ENCODE results near the gene MLC1.

MLC1 gene

GRCh38 chr22:50059881-50060262, 25.4 kb downstream of the MLC1 start:
- H3K4me1 Mint-ChIP-seq (ENCODE audit: low read depth) = peaks cover 2% of the 10 kb centered on the region
- no peaks in the 10 kb centered on the region for H3K9me3 Mint-ChIP-seq (ENCODE audit: low read depth)
- peaks cover 3% of the 10 kb centered on the region for H3K27me3 Mint-ChIP-seq
- no peaks in the 10 kb centered on the region for H3K36me3 Mint-ChIP-seq
- no peak overlapping the region for H3K27ac Mint-ChIP-seq
- peak overlapping the region; percentile 27 for H3K4me3 Mint-ChIP-seq

- Mint-ChIP-seq H3K9me3 (ENCODE audit: low read depth) (no peaks in the 10 kb centered on the region), H3K27ac (no peak overlapping the region), H3K36me3 (no peaks in the 10 kb centered on the region), H3K27me3 (peaks cover 3% of the 10 kb centered on the region), H3K4me1 (ENCODE audit: low read depth) (peaks cover 2% of the 10 kb centered on the region), H3K4me3 (peak overlapping the region; percentile 27)
Observed at GRCh38 chr22:50058906-50059880, 26.0 kb downstream of the MLC1 start.

DNA sequence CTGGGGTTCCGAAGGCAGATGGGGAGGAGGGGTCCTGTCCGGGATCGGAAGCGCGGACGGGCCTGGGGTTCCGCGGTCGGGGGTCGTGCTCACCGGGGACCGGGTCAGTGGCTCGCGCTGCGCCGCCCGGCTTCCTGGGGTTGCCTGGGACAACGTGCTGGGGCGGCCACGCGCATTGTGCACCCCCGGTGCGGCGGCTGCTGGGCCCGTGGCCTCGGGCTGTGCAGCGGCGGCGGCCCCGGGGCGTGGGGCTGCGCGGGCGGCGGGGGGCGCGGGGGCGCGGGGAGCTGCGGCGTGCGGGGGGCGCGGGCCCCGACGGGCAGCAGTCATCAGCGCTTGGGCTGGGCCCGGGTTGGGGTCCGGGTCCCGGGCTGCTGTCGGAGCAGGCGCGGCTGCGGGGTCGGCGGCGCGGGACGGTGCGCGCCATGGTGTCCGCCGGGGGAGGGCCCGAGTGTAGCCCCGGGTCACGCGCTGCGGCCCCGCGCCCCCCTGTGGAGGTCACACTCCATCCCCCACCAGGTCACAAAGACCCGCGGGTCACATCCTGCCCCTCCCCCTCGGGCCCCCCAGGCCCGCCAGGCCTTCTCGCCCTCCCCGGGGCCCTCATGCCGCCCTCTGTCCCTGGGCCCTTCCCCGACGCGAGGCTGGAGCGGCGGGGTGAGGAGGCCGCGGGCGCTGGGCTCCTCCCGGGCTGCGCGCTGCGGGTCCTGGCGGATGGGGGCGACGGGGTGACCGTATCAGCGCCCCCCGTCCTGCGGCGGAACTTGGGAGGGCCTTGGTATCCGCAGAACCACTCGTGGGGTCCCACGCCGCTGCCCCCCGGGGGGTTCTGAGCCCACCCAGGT, 26.9 kb downstream of the MLC1 start, which contains the start of gene TTLL8:
TTLL8 (minus strand) TSS at position 238 of the 845 bp plus-strand sequence.
- H3K27ac Mint-ChIP-seq = no peak within 1 kb of the TSS
- H3K4me1 Mint-ChIP-seq (ENCODE audit: low read depth) = peaks cover 2% of the 10 kb centered on the region
- peak within 1 kb of the TSS; percentile 30 for H3K4me3 Mint-ChIP-seq
- peaks cover 3% of the 10 kb centered on the region for H3K27me3 Mint-ChIP-seq
- no peaks in the 10 kb centered on the region for H3K9me3 Mint-ChIP-seq (ENCODE audit: low read depth)
- H3K36me3 Mint-ChIP-seq = no peaks in the 10 kb centered on the region

DNA sequence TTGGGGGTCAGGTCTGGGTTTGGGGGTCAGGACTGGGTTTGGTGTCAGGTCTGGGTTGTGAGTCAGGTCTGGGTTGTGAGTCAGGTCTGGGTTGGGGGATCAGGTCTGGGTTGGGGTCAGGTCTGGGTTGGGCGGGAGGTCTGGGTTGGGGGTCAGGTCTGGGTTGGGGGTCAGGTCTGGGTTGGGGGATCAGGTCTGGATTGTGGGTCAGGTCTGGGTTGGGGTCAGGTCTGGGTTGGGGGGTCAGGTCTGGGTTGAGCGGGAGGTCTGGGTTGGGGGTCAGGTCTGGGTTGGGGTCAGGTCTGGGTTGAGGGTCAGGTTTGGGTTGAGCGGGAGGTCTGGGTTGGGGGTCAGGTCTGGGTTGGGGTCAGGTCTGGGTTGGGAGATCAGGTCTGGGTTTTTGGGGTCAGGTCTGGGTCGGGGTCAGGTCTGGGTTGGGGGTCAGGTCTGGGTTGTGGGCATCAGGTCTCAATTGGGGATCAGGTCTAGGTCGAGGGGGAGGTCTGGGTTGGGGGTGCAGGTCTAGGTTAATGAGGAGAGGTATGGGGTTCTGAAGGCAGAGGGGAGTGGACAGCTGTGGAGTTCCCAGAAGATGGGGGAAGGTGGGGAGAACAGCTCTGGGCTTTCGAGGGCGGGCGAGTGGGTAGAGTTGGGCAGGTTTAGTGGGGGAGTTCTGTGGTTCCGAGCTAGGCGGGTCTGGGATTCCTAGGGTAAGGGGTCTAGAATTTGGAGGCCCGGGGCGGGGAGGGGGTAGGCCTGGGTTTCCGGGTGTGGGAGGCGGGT, 27.8 kb downstream of the MLC1 start:
- no peak overlapping the region for H3K27ac Mint-ChIP-seq
- H3K4me1 Mint-ChIP-seq (ENCODE audit: low read depth) = peaks cover 2% of the 10 kb centered on the region
- no peaks in the 10 kb centered on the region for H3K9me3 Mint-ChIP-seq (ENCODE audit: low read depth)
- peak overlapping the region; percentile 30 for H3K4me3 Mint-ChIP-seq
- peaks cover 3% of the 10 kb centered on the region for H3K27me3 Mint-ChIP-seq
- H3K36me3 Mint-ChIP-seq = no peaks in the 10 kb centered on the region

DNA sequence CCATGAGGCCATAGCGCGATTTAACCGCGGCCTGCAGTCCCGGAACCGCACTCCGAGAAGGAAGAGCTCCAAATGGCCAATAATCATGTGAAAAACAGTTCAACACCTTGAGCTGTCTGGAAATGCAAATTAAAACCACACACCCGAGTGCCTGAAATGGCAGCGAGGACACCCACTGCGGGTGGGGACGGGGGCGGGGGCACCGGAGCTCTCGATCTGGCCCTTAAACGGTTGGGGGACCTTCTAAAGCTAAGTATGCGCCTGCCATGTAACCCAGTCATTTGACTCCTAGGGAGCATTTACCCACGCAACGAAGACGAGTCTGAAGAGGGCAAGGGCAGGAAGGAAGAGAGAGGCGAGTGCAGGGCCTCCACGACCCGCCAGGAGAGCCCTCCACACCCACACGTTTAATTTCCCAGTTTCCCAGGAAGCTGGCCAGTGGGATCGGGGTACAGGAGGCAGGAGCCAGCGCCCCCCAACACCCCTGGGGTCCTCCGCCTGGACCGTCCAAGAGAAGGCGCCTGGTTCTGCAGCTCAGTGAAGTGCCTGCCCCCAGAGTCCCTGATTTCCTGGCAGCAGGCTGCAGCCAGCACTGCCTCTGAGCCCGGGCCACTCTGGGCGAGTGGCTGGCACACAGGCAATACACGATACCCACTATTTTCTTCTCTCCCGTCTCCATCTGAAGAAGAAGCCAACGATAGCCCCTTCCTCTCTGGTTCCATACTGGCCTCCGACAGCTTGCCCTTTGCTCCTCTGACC, 28.8 kb downstream of the MLC1 start:
- Mint-ChIP-seq H3K27ac (no peak overlapping the region), H3K36me3 (no peaks in the 10 kb centered on the region), H3K9me3 (ENCODE audit: low read depth) (no peaks in the 10 kb centered on the region), H3K4me1 (ENCODE audit: low read depth) (peaks cover 2% of the 10 kb centered on the region), H3K4me3 (no peak overlapping the region), H3K27me3 (peaks cover 3% of the 10 kb centered on the region)

DNA sequence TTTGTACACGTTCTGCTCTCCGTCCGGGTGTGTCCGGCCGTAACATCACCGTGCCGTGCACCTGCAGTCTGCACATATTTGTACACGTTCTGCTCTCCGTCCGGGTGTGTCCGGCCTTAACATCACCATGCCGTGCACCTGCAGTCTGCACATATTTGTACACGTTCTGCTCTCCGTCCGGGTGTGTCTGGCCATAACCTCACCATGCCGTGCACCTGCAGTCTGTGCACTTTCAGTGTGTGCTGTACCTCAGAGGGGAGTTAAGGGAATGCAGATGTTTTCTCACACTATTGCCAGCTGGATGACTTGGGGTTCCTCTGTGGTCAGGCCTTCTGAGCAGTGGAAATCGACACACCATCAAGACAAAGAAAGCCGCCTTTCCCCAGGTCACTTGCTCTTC, 31.4 kb downstream of the MLC1 start:
- H3K9me3 Mint-ChIP-seq (ENCODE audit: low read depth) = no peaks in the 10 kb centered on the region
- no peaks in the 10 kb centered on the region for H3K36me3 Mint-ChIP-seq
- no peaks in the 10 kb centered on the region for H3K4me1 Mint-ChIP-seq (ENCODE audit: low read depth)
- no peak overlapping the region for H3K27ac Mint-ChIP-seq
- H3K27me3 Mint-ChIP-seq = peaks cover 1% of the 10 kb centered on the region
- H3K4me3 Mint-ChIP-seq = no peak overlapping the region

- Mint-ChIP-seq H3K27ac (no peak overlapping the region), H3K9me3 (ENCODE audit: low read depth) (no peaks in the 10 kb centered on the region), H3K36me3 (no peaks in the 10 kb centered on the region), H3K27me3 (peaks cover 1% of the 10 kb centered on the region), H3K4me1 (ENCODE audit: low read depth) (peaks cover 2% of the 10 kb centered on the region), H3K4me3 (no peak overlapping the region)
Observed at GRCh38 chr22:50051930-50052329, 33.3 kb downstream of the MLC1 start.

GRCh38 chr22:50049299-50050195, 35.7 kb downstream of the MLC1 start:
- Mint-ChIP-seq H3K36me3 (no peaks in the 10 kb centered on the region), H3K4me3 (no peak overlapping the region), H3K27ac (no peak overlapping the region), H3K27me3 (no peaks in the 10 kb centered on the region), H3K9me3 (ENCODE audit: low read depth) (no peaks in the 10 kb centered on the region), H3K4me1 (ENCODE audit: low read depth) (peaks cover 4% of the 10 kb centered on the region)

DNA sequence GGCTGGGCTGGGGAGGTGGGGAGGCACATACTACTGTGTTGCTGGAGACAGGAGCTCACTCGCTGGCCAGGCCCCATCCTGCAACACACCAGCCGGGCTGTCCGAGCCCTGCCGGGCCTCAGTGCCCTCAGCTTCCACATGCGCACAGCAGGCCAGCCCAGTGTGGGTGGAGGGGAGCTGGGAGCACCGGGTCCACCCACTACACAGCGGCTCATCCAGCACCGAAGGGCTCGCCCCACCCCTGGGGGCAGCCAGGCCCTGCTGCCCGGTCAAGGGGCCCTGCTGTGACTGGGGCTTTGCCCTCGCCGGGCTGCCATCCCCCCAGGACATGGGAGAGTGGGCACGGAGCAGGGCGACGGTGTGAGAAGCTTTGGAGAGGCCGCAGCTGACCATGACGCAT, 36.4 kb downstream of the MLC1 start:
- Mint-ChIP-seq H3K27ac (no peak overlapping the region), H3K36me3 (no peaks in the 10 kb centered on the region), H3K9me3 (ENCODE audit: low read depth) (no peaks in the 10 kb centered on the region), H3K4me1 (ENCODE audit: low read depth) (peaks cover 10% of the 10 kb centered on the region), H3K4me3 (no peak overlapping the region), H3K27me3 (peaks cover 1% of the 10 kb centered on the region)

DNA sequence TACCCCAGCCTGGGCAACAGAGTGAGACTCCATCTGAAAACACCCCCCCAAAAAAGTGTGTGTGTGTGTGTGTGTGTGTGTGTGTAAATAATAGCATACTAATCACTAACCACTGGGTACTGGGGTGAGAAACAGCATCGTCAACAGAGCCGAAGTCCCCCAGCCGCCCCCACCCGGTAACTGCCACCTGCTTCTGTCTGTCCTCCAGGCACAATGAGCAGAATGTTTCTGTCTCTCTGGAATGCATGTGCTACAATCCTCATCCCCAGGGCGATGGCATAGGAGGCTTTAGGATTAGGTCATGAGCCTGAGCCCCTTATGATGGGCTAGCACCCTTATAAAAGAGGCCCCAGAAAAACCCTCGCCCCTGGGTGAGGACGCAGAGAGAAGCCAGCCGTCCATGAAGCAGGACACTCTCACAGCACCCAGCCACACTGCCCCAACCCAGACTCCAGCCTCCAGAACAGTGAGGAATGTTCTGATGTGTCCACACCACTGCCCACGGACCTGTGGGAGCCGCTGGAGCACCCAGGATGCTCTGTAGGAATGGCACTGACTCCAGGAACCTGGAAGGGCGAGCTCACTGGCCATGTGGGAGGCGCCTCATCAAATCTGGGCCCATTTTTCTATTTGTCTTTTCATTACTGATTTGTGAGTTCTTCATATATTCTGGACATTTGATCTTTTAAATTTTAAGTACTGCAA, 37.0 kb downstream of the MLC1 start:
- peaks cover 14% of the 10 kb centered on the region for H3K4me1 Mint-ChIP-seq (ENCODE audit: low read depth)

DNA sequence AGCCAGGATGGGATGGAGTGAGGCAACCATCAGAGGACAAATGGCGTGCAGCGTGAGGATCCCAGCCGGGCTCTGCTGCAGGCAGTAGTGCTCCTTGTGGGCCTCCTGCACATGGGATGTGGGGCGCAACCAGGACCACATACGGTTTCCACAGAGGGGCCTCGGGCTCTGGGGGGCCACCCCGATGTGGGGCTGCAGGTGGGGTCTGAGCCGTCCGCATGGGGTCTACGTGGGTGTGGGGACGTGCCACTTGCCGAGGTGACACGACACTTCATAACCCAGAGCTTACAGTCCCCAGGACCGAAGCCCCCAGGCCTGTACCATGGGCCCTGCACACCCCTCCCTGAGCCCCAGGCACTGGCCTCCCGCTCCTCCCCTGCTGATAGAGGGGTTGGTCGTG, 37.9 kb downstream of the MLC1 start:
- Mint-ChIP-seq H3K27me3 (peaks cover 14% of the 10 kb centered on the region), H3K4me1 (ENCODE audit: low read depth) (peaks cover 14% of the 10 kb centered on the region), H3K27ac (no peak overlapping the region), H3K4me3 (no peak overlapping the region), H3K9me3 (ENCODE audit: low read depth) (no peaks in the 10 kb centered on the region), H3K36me3 (no peaks in the 10 kb centered on the region)

More for the DNA sequence above, 37.0 kb downstream of the MLC1 start:
- Mint-ChIP-seq H3K4me3 (no peak overlapping the region), H3K36me3 (no peaks in the 10 kb centered on the region), H3K9me3 (ENCODE audit: low read depth) (no peaks in the 10 kb centered on the region), H3K27ac (no peak overlapping the region), H3K27me3 (peaks cover 6% of the 10 kb centered on the region)

- peaks cover 14% of the 10 kb centered on the region for H3K27me3 Mint-ChIP-seq
- H3K4me3 Mint-ChIP-seq = no peak overlapping the region
- no peaks in the 10 kb centered on the region for H3K36me3 Mint-ChIP-seq
- H3K4me1 Mint-ChIP-seq (ENCODE audit: low read depth) = peaks cover 14% of the 10 kb centered on the region
- H3K9me3 Mint-ChIP-seq (ENCODE audit: low read depth) = no peaks in the 10 kb centered on the region
- no peak overlapping the region for H3K27ac Mint-ChIP-seq
Observed at GRCh38 chr22:50046481-50047245, 38.6 kb downstream of the MLC1 start.
